Testis (tissue), 2 donors: ENCODE measurements around the gene CHPF.

Experiments
- CTCF ChIP-seq, 3 experiments: fragments of 450-650 bp in 2 of 3; fragments of 200-600 bp in 1 of 3; sonication (generic) in 1 of 3; IDR thresholded peaks; one replicate each; pipeline ENCODE4 v1.5.1; 2016 to 2019; ENCODE audit warnings: antibody characterized with exemption in 3 of 3, mild to moderate bottlenecking in 2 of 3, moderate library complexity in 1 of 3
- POLR2A ChIP-seq: fragments of 450-650 bp; IDR thresholded peaks from one replicate; pipeline ENCODE4 v1.6.1; 2017; ENCODE audit warnings: antibody characterized with exemption, mild to moderate bottlenecking, moderate library complexity

- TF ChIP-seq CTCF (IDR thresholded peaks at IDR 0.05), result no peak
- TF ChIP-seq POLR2A, result peak; percentile 39
Observed at GRCh38 chr2:219543596-219544358, at the start of gene CHPF, which contains the start of gene TMEM198.
